Measurements from ENCODE around the gene THAP8. TPM values are rescaled to one million over a fixed set of nuclear protein-coding genes. Genes with fewer than 3 reads are reported as not detected.
"Not testable (repeated sequence)": the region's sequence is repeated elsewhere in the genome, so short reads cannot be mapped to it uniquely, and the experiment has no call there.

THAP8 gene
- total RNA-seq, 2 experiments from 2014 or later: 2.4 to 4.2 TPM

- Mint-ChIP-seq H3K9me3 (ENCODE audit: low read depth) (no peaks in the 10 kb centered on the region), H3K4me3 (no peak overlapping the region), H3K4me1 (peaks cover 29% of the 10 kb centered on the region), H3K36me3 (peaks cover 29% of the 10 kb centered on the region), H3K27ac (no peak overlapping the region), H3K27me3 (no peaks in the 10 kb centered on the region)
- ATAC-seq (no peak), DNase-seq (no peak)
- CTCF ChIA-PET: interaction anchor here (0.8 to 1.7 kb wide), 2 partner anchors 57 to 110 kb away, joined by 5 to 8 read pairs; no protein-coding TSS in a partner anchor
Observed at GRCh38 chr19:36059180-36059910, 5.3 kb upstream of the THAP8 start.

- CTCF ChIA-PET: no interaction called here
- H3K27me3 Mint-ChIP-seq: no peaks in the 10 kb centered on the region
- DNase-seq: no peak
- peaks cover 32% of the 10 kb centered on the region for H3K4me1 Mint-ChIP-seq
- no peak overlapping the region for H3K4me3 Mint-ChIP-seq
- H3K36me3 Mint-ChIP-seq: peaks cover 26% of the 10 kb centered on the region
- ATAC-seq: no peak
- no peak overlapping the region for H3K27ac Mint-ChIP-seq
- H3K9me3 Mint-ChIP-seq (ENCODE audit: low read depth): no peaks in the 10 kb centered on the region
Observed at GRCh38 chr19:36058481-36059179, 4.5 kb upstream of the THAP8 start.

- CTCF ChIA-PET: interaction anchor here (0.5 to 2.2 kb wide), 7 partner anchors 19 to 407 kb away, joined by 3 to 8 read pairs (median 4); partner anchors contain the start of genes COX6B1, POLR2I and TBCB
- peak; percentile 96 for DNase-seq
- Mint-ChIP-seq H3K36me3 (peaks cover 16% of the 10 kb centered on the region), H3K4me3 (peak within 1 kb of the TSS; percentile 98), H3K9me3 (ENCODE audit: low read depth) (no peaks in the 10 kb centered on the region), H3K4me1 (peaks cover 41% of the 10 kb centered on the region), H3K27me3 (no peaks in the 10 kb centered on the region), H3K27ac (peak within 1 kb of the TSS; percentile 98)
- ATAC-seq: peak; percentile 80
Observed at GRCh38 chr19:36054733-36055686, 925 bp upstream of the THAP8 start, which contains the start of gene WDR62. Gene WDR62 (plus strand): TSS chr19:36054897. CDS start chr19:36054972, 75 bp downstream.

GRCh38 chr19:36051637-36052036 lies 2.4 kb downstream of the THAP8 start:
- no peaks in the 10 kb centered on the region for H3K9me3 Mint-ChIP-seq (ENCODE audit: low read depth)
- H3K36me3 Mint-ChIP-seq: peaks cover 3% of the 10 kb centered on the region
- H3K4me3 Mint-ChIP-seq: no peak overlapping the region
- ATAC-seq (no peak), DNase-seq (no peak)
- no peaks in the 10 kb centered on the region for H3K27me3 Mint-ChIP-seq
- peaks cover 25% of the 10 kb centered on the region for H3K4me1 Mint-ChIP-seq
- CTCF ChIA-PET: no interaction called here
- H3K27ac Mint-ChIP-seq: no peak overlapping the region

GRCh38 chr19:36051236-36051635 lies 2.8 kb downstream of the THAP8 start:
- no peaks in the 10 kb centered on the region for H3K9me3 Mint-ChIP-seq (ENCODE audit: low read depth)
- ATAC-seq (no peak), DNase-seq (no peak)
- CTCF ChIA-PET: no interaction called here
- peaks cover 22% of the 10 kb centered on the region for H3K4me1 Mint-ChIP-seq
- no peak overlapping the region for H3K4me3 Mint-ChIP-seq
- no peaks in the 10 kb centered on the region for H3K27me3 Mint-ChIP-seq
- peaks cover 3% of the 10 kb centered on the region for H3K36me3 Mint-ChIP-seq
- no peak overlapping the region for H3K27ac Mint-ChIP-seq

- DNase-seq (no peak), ATAC-seq (no peak)
- no peaks in the 10 kb centered on the region for H3K27me3 Mint-ChIP-seq
- peaks cover 9% of the 10 kb centered on the region for H3K36me3 Mint-ChIP-seq
- CTCF ChIA-PET: no interaction called here
- no peaks in the 10 kb centered on the region for H3K9me3 Mint-ChIP-seq (ENCODE audit: low read depth)
- no peak overlapping the region for H3K4me3 Mint-ChIP-seq
- no peak overlapping the region for H3K27ac Mint-ChIP-seq
- peaks cover 12% of the 10 kb centered on the region for H3K4me1 Mint-ChIP-seq
Observed at GRCh38 chr19:36049080-36049698, 4.9 kb downstream of the THAP8 start.

GRCh38 chr19:36047835-36048234 lies 6.2 kb downstream of the THAP8 start:
- H3K4me1 Mint-ChIP-seq: peaks cover 7% of the 10 kb centered on the region
- no peak for ATAC-seq
- H3K4me3 Mint-ChIP-seq: no peak overlapping the region
- H3K27ac Mint-ChIP-seq: no peak overlapping the region
- H3K36me3 Mint-ChIP-seq: peaks cover 9% of the 10 kb centered on the region
- no peaks in the 10 kb centered on the region for H3K27me3 Mint-ChIP-seq
- no peak for DNase-seq
- no peaks in the 10 kb centered on the region for H3K9me3 Mint-ChIP-seq (ENCODE audit: low read depth)
- CTCF ChIA-PET: interaction anchor here (1.5 kb wide), 1 partner anchor 53 kb away, joined by 4 read pairs; the partner anchor contains the start of gene SDHAF1

GRCh38 chr19:36046443-36047050 lies 7.5 kb downstream of the THAP8 start:
- Mint-ChIP-seq H3K36me3 (peaks cover 9% of the 10 kb centered on the region), H3K4me1 (no peaks in the 10 kb centered on the region), H3K9me3 (ENCODE audit: low read depth) (no peaks in the 10 kb centered on the region), H3K27ac (no peak overlapping the region), H3K27me3 (no peaks in the 10 kb centered on the region), H3K4me3 (no peak overlapping the region)
- ATAC-seq: no peak
- DNase-seq: no peak
- CTCF ChIA-PET: interaction anchor here (1.5 kb wide), 1 partner anchor 52 kb away, joined by 4 read pairs; the partner anchor contains the start of gene SDHAF1

GRCh38 chr19:36043952-36044351 lies 10.1 kb downstream of the THAP8 start:
- Mint-ChIP-seq H3K27me3 (no peaks in the 10 kb centered on the region), H3K27ac (no peak overlapping the region), H3K9me3 (ENCODE audit: low read depth) (no peaks in the 10 kb centered on the region), H3K4me1 (no peaks in the 10 kb centered on the region), H3K4me3 (no peak overlapping the region), H3K36me3 (peaks cover 9% of the 10 kb centered on the region)
- CTCF ChIA-PET: no interaction called here
- DNase-seq (no peak), ATAC-seq (no peak)

- Mint-ChIP-seq H3K27me3 (no peaks in the 10 kb centered on the region), H3K36me3 (peaks cover 6% of the 10 kb centered on the region), H3K4me1 (peaks cover 6% of the 10 kb centered on the region), H3K4me3 (no peak overlapping the region), H3K9me3 (ENCODE audit: low read depth) (no peaks in the 10 kb centered on the region), H3K27ac (no peak overlapping the region)
- ATAC-seq: no peak
- no peak for DNase-seq
- CTCF ChIA-PET: no interaction called here
Observed at GRCh38 chr19:36041831-36042230, 12.3 kb downstream of the THAP8 start.

GRCh38 chr19:36041092-36041491 lies 13.0 kb downstream of the THAP8 start:
- H3K9me3 Mint-ChIP-seq (ENCODE audit: low read depth); H3K27me3 Mint-ChIP-seq; H3K4me1 Mint-ChIP-seq; H3K36me3 Mint-ChIP-seq; ATAC-seq; H3K4me3 Mint-ChIP-seq; H3K27ac Mint-ChIP-seq; DNase-seq: not testable (repeated sequence)
- CTCF ChIA-PET: interaction anchor here (0.7 kb wide), 1 partner anchor 56 kb away, joined by 3 read pairs; no protein-coding TSS in a partner anchor

- CTCF ChIA-PET: interaction anchor here (0.7 kb wide), 1 partner anchor 55 kb away, joined by 3 read pairs; no protein-coding TSS in a partner anchor
- H3K27ac Mint-ChIP-seq: no peak overlapping the region
- ATAC-seq: no peak
Observed at GRCh38 chr19:36040495-36040894, 13.6 kb downstream of the THAP8 start.

More at GRCh38 chr19:36040495-36040894, 13.6 kb downstream of the THAP8 start:
- Mint-ChIP-seq H3K36me3 (peaks cover 5% of the 10 kb centered on the region), H3K27me3 (no peaks in the 10 kb centered on the region), H3K4me1 (peaks cover 12% of the 10 kb centered on the region), H3K9me3 (ENCODE audit: low read depth) (no peaks in the 10 kb centered on the region), H3K4me3 (no peak overlapping the region)
- no peak for DNase-seq
